HepG2 (cell line): Measurements from ENCODE around the gene DCAF7. TPM values are rescaled to one million over a fixed set of nuclear protein-coding genes. Genes with fewer than 3 reads are reported as not detected.

Source experiments
- ATAC-seq: fragments of 200-7000 bp; cut with Tn5 transposase; 3 replicates; pipeline ENCODE4 v1.9.1; 2020; ENCODE audit warnings: mild to moderate bottlenecking, moderate library complexity
- BruUV-seq: library from RNA; stranded (reverse); fragments of 400-500 nt; replicated peaks from 2 replicates; lab custom pipeline; 2021; lab: Mats Ljungman, UMichigan
- CTCF ChIA-PET: fragments of 300-600 bp; formaldehyde crosslinking; extraction: SDS; loops from one replicate; lab custom pipeline; 2021; ENCODE audit warnings: low total read pairs, inconsistent platforms, low intra/inter-chr PET ratio; lab: Yijun Ruan, JAX
- POLR2A ChIA-PET: fragments of 350-600 bp; sonication (Branson Sonifier 250); formaldehyde crosslinking; loops from one replicate; lab custom pipeline; 2020; ENCODE audit warnings: antibody characterized with exemption, inconsistent platforms; lab: Yijun Ruan, JAX
- DNase-seq: peaks from one replicate; pipeline ENCODE4 v3.0.0-alpha.2; 2015; ENCODE audit warnings: low spot score
- FAIRE-seq: peaks from 3 replicates; lab custom pipeline; 2011; peaks lifted over from hg19 to GRCh38; lab: Jason Lieb, UNC
- H2AFZ ChIP-seq: one replicate; pipeline ENCODE4 v1.6.1; 2011; ENCODE audit warnings: low read length, inconsistent platforms
- H3K27ac ChIP-seq: fragments of 300-600 bp; 3 replicates; pipeline ENCODE4 v1.8.0; 2011; ENCODE audit warnings: mixed run types, mild to moderate bottlenecking, mixed read lengths, low read length, inconsistent platforms; ENCODE audit not compliant: insufficient read depth; ENCODE audit errors: extremely low read length
- H3K27me3 ChIP-seq, 2 experiments: fragments of 200-600 bp in 1 of 2; 2 replicates in 1 of 2; 3 replicates in 1 of 2; pipeline versions ENCODE4 v1.6.0 to v1.8.0; 2011; ENCODE audit warnings: low read length in 2 of 2, mild to moderate bottlenecking in 2 of 2, moderate library complexity in 2 of 2, inconsistent platforms in 1 of 2; ENCODE audit not compliant: insufficient read depth in 2 of 2, control insufficient read depth in 1 of 2
- H3K36me3 ChIP-seq, 2 experiments: fragments of 200-600 bp in 1 of 2; replicated peaks in 1 of 2; 2 replicates in 1 of 2; 3 replicates in 1 of 2; pipeline versions ENCODE4 v1.5.1 to v1.8.0; 2011; ENCODE audit warnings: low read length in 2 of 2, inconsistent platforms in 1 of 2; ENCODE audit not compliant: insufficient read depth in 2 of 2, control insufficient read depth in 1 of 2
- H3K4me1 ChIP-seq: 2 replicates; pipeline ENCODE4 v1.5.1; 2012; ENCODE audit warnings: low read length, inconsistent platforms; ENCODE audit not compliant: insufficient read depth
- H3K4me2 ChIP-seq: 2 replicates; pipeline ENCODE4 v1.6.0; 2011; ENCODE audit warnings: low read depth, low read length, inconsistent platforms
- H3K4me3 ChIP-seq, 3 experiments: fragments of 200-600 bp in 1 of 3; sonication (generic), shearing (Covaris generic) in 1 of 3; replicated peaks in 1 of 3; 2 replicates each; pipeline ENCODE4 v1.5.1; 2011 to 2016; ENCODE audit warnings: low read length in 3 of 3, inconsistent platforms in 2 of 3, low read depth in 2 of 3, mild to moderate bottlenecking in 2 of 3, control low read depth in 1 of 3, mixed read lengths in 1 of 3; ENCODE audit not compliant: insufficient read depth in 1 of 3
- H3K79me2 ChIP-seq: one replicate; pipeline ENCODE4 v1.6.1; 2011; ENCODE audit warnings: low read length, inconsistent platforms; ENCODE audit not compliant: insufficient read depth
- H3K9ac ChIP-seq: 2 replicates; pipeline ENCODE4 v1.6.0; 2011; ENCODE audit warnings: mild to moderate bottlenecking, low read depth, low read length, inconsistent platforms; ENCODE audit not compliant: insufficient read depth
- H3K9me3 ChIP-seq: 2 replicates; pipeline ENCODE4 v1.5.1; 2012; ENCODE audit warnings: mild to moderate bottlenecking, low read length
- H4K20me1 ChIP-seq: 2 replicates; pipeline ENCODE4 v1.6.0; 2011; ENCODE audit warnings: inconsistent platforms, mild to moderate bottlenecking, low read length, moderate library complexity; ENCODE audit not compliant: insufficient read depth
- ELK4 ChIP-seq: sonication (generic); formaldehyde crosslinking; IDR thresholded peaks from 2 replicates; pipeline ENCODE4 v1.9.0; 2021; ENCODE audit warnings: missing genetic modification reagents, borderline replicate concordance
- FOSL1 ChIP-seq: sonication (generic); formaldehyde crosslinking; IDR thresholded peaks from 2 replicates; pipeline ENCODE4 v1.9.0; 2021; ENCODE audit warnings: missing genetic modification reagents, borderline replicate concordance
- IRX3 ChIP-seq: sonication (generic); formaldehyde crosslinking; IDR thresholded peaks from 2 replicates; pipeline ENCODE4 v1.8.1; 2023; ENCODE audit warnings: mild to moderate bottlenecking, low read depth, missing genetic modification reagents, borderline replicate concordance
- MED13 ChIP-seq: sonication (generic); formaldehyde crosslinking; IDR thresholded peaks from 2 replicates; pipeline ENCODE4 v1.5.0; 2020; ENCODE audit warnings: missing genetic modification reagents
- MYC ChIP-seq: sonication (generic); formaldehyde crosslinking; IDR thresholded peaks from 2 replicates; pipeline ENCODE4 v1.9.0; 2021; ENCODE audit warnings: missing genetic modification reagents, borderline replicate concordance
- PCBP2 ChIP-seq: fragments of 200-400 bp; formaldehyde crosslinking; optimal IDR thresholded peaks from 2 replicates; pipeline ENCODE3; 2018; ENCODE audit warnings: low read length, low read depth; ENCODE audit not compliant: poor library complexity, severe bottlenecking
- RARA ChIP-seq: IDR thresholded peaks from 2 replicates; pipeline ENCODE4 v1.6.1; 2016; ENCODE audit warnings: missing genetic modification reagents, missing compliant biosample characterization
- SKIL ChIP-seq: sonication (generic); formaldehyde crosslinking; IDR thresholded peaks from 2 replicates; pipeline ENCODE4 v1.8.0; 2022; ENCODE audit warnings: missing genetic modification reagents, mild to moderate bottlenecking, moderate library complexity, borderline replicate concordance
- SMARCC2 ChIP-seq: fragments of 450-650 bp; IDR thresholded peaks from 2 replicates; pipeline ENCODE4 v1.6.1; 2017; ENCODE audit warnings: antibody characterized with exemption, mild to moderate bottlenecking
- TIGD3 ChIP-seq: sonication (generic); formaldehyde crosslinking; IDR thresholded peaks from 2 replicates; pipeline ENCODE4 v1.5.1; 2020; ENCODE audit warnings: mild to moderate bottlenecking, missing genetic modification reagents, borderline replicate concordance
- U2AF2 ChIP-seq: fragments of 200-400 bp; formaldehyde crosslinking; IDR thresholded peaks from 2 replicates; pipeline ENCODE4 v1.6.1; 2017; ENCODE audit warnings: low read depth, mild to moderate bottlenecking, low read length
- ZNF878 ChIP-seq: sonication (generic); formaldehyde crosslinking; IDR thresholded peaks from 2 replicates; pipeline ENCODE4 v1.8.1; 2023; ENCODE audit warnings: mild to moderate bottlenecking, missing genetic modification reagents, moderate library complexity
- WGBS: methylation state at CpG from one replicate; pipeline ENCODE4 v1.1.6; 2017; ENCODE audit warnings: low lambda C conversion rate; 5-methylcytosine and 5-hydroxymethylcytosine counted together
- in situ Hi-C: cut with HindIII; loops from 2 replicates; pipeline ENCODE4 v1.10.0; 2017; ENCODE audit warnings: low pct_unique_long_range_greater_than_20kb; ENCODE audit not compliant: extremely low pct_ligation_motif_present
- intact Hi-C: fragments of 100-400 bp; cut with micrococcal nuclease; formaldehyde crosslinking; loops from one replicate; pipeline ENCODE4 v1.10.0; 2022; ENCODE audit not compliant: unreplicated experiment
- polyA plus RNA-seq, 8 experiments: library from polyadenylated mRNA; depleted of rRNA in 3 of 8; stranded (reverse) in 7 of 8; unstranded in 1 of 8; fragments of >200 nt; fragmentation: Illumina TruSeq in 4 of 8; extraction: Trizol in 4 of 8; gene quantifications; 2 replicates each; pipeline versions ENCODE4 v1.2.1 to v1.2.3, GENCODE V29; 2011 to 2016; ENCODE audit warnings: low read depth in 4 of 8, missing spikeins in 1 of 8, mixed read lengths in 1 of 8; ENCODE audit not compliant: insufficient read depth in 1 of 8
- total RNA-seq, 5 experiments: library from RNA; depleted of rRNA; stranded (reverse); fragments of >200 nt; fragmentation: Illumina TruSeq; extraction: Trizol; gene quantifications; 2 replicates each; pipeline ENCODE4 v1.2.3, GENCODE V29; 2016; ENCODE audit warnings: low read depth in 1 of 5

The DCAF7 gene
- total and polyA plus RNA-seq, 2 of the 13 experiments (the other 11 are each of a cell fraction or from before 2014, with no cell fraction given): 55.2 to 73.4 TPM

GRCh38 chr17:63512896-63513644, 37.2 kb upstream of the DCAF7 start:
- WGBS: 43% methylated on average over 7 of the region's 7 CpGs
- CTCF ChIA-PET: no interaction called here
- no peak for DNase-seq
- no peak overlapping the region for H3K27ac ChIP-seq
- H3K27me3 ChIP-seq: peaks cover 13 to 77% of the 10 kb centered on the region in 2 experiments; a peak in 4 of 5 replicates
- H3K9ac ChIP-seq: no peak overlapping the region
- no peaks in the 10 kb centered on the region for H3K9me3 ChIP-seq
- no peaks in the 10 kb centered on the region for H4K20me1 ChIP-seq
- POLR2A ChIA-PET: interaction anchor here (1.2 kb wide), 1 partner anchor 37 kb away, joined by 3 read pairs; the partner anchor contains the start of gene DCAF7
- no peak overlapping the region for H3K4me3 ChIP-seq
- intact Hi-C loops: no loop called here
- no peak overlapping the region for H3K4me2 ChIP-seq
- no peak overlapping the region for H2AFZ ChIP-seq
- FAIRE-seq: no peak
- no peak for ATAC-seq
- H3K79me2 ChIP-seq: no peaks in the 10 kb centered on the region
- peaks cover 45% of the 10 kb centered on the region for H3K4me1 ChIP-seq
- no TSS peak for BruUV-seq
- TF ChIP-seq U2AF2 (0 out of 2 replicates have a peak, but pooled peaks have one; percentile 49), ELK4 (CRISPR knock-in tag) (no peak)
- in situ Hi-C loops: no loop called here
- no peaks in the 10 kb centered on the region for H3K36me3 ChIP-seq

- ATAC-seq: no peak
- BruUV-seq: no TSS peak
- no peak for FAIRE-seq
- no peaks in the 10 kb centered on the region for H3K36me3 ChIP-seq
- in situ Hi-C loops (no loop called here), intact Hi-C loops (no loop called here)
- H3K9me3 ChIP-seq: no peaks in the 10 kb centered on the region
- no peaks in the 10 kb centered on the region for H3K79me2 ChIP-seq
- no peak overlapping the region for H2AFZ ChIP-seq
- CTCF ChIA-PET: no interaction called here
- H3K4me3 ChIP-seq: no peak overlapping the region
- H3K27me3 ChIP-seq: peaks cover 13 to 75% of the 10 kb centered on the region in 2 experiments; a peak in 4 of 5 replicates
- H3K4me2 ChIP-seq: no peak overlapping the region
- WGBS: 60% methylated on average over 3 of the region's 3 CpGs
- no peak for DNase-seq
- no peaks in the 10 kb centered on the region for H4K20me1 ChIP-seq
- no peak overlapping the region for H3K9ac ChIP-seq
- H3K27ac ChIP-seq: no peak overlapping the region
- POLR2A ChIA-PET: interaction anchor here (1.2 kb wide), 1 partner anchor 36 kb away, joined by 3 read pairs; the partner anchor contains the start of gene DCAF7
- H3K4me1 ChIP-seq: peaks cover 59% of the 10 kb centered on the region
- TF ChIP-seq MED13: no peak
- TF ChIP-seq FOSL1 (CRISPR knock-in tag): no peak
- TF ChIP-seq PCBP2: no peak
- no peak for TF ChIP-seq IRX3 (CRISPR knock-in tag)
- TF ChIP-seq SKIL (CRISPR knock-in tag): no peak
- no peak for TF ChIP-seq TIGD3 (CRISPR knock-in tag)
- no peak for TF ChIP-seq MYC (CRISPR knock-in tag)
- no peak for TF ChIP-seq SMARCC2
- TF ChIP-seq ZNF878 (CRISPR knock-in tag): no peak
- TF ChIP-seq RARA: no peak
These were observed 35.8 kb upstream of the DCAF7 start for GRCh38 chr17:63514477-63514876.
